Neural cell (in vitro differentiated cells): Measurements from ENCODE around the gene TBL1XR1. TPM values are rescaled to one million over a fixed set of nuclear protein-coding genes. Genes with fewer than 3 reads are reported as not detected.

Experiments
- H2AFZ ChIP-seq: fragments of 200-600, 300-800 bp; sonication (generic), shearing (Covaris generic); 2 replicates; pipeline ENCODE4 v1.6.0; 2014; ENCODE audit warnings: low read depth, mild to moderate bottlenecking, antibody characterized with exemption, low read length, moderate library complexity
- H3F3A ChIP-seq: fragments of 200-600 bp; shearing (Covaris generic); 2 replicates; pipeline ENCODE4 v1.6.1; 2016; ENCODE audit warnings: mild to moderate bottlenecking, moderate library complexity, mixed read lengths, antibody characterized with exemption, low read length; ENCODE audit not compliant: insufficient read depth, poor library complexity, severe bottlenecking
- H3K27ac ChIP-seq: fragments of 200-600, 300-800 bp; sonication (generic), shearing (Covaris generic); 2 replicates; pipeline ENCODE4 v1.5.1; 2014; ENCODE audit warnings: mild to moderate bottlenecking, low read length, moderate library complexity
- H3K27me3 ChIP-seq: fragments of 300-800, 200-600 bp; sonication (generic), shearing (Covaris generic); 2 replicates; pipeline ENCODE4 v1.6.0; 2014; ENCODE audit warnings: mild to moderate bottlenecking, low read depth, low read length, moderate library complexity; ENCODE audit not compliant: insufficient read depth
- H3K36me3 ChIP-seq: fragments of 300-800, 200-600 bp; sonication (generic), shearing (Covaris generic); 2 replicates; pipeline ENCODE4 v1.5.1; 2014; ENCODE audit warnings: mild to moderate bottlenecking, antibody characterized with exemption, low read length, moderate library complexity; ENCODE audit not compliant: insufficient read depth
- H3K4me2 ChIP-seq: fragments of 300-800, 200-600 bp; sonication (generic), shearing (Covaris generic); 2 replicates; pipeline ENCODE4 v1.6.0; 2014; ENCODE audit warnings: mild to moderate bottlenecking, low read length
- H3K4me3 ChIP-seq: fragments of 300-800, 200-600 bp; sonication (generic), shearing (Covaris generic); 2 replicates; pipeline ENCODE4 v1.5.1; 2014; ENCODE audit warnings: mild to moderate bottlenecking, low read length, moderate library complexity
- H3K79me2 ChIP-seq: fragments of 200-600 bp; shearing (Covaris generic); replicated peaks from 2 replicates; pipeline ENCODE4 v1.6.0; 2014; ENCODE audit warnings: mild to moderate bottlenecking, low read length, moderate library complexity; ENCODE audit not compliant: insufficient read depth
- H3K9ac ChIP-seq: fragments of 300-800, 200-600 bp; sonication (generic), shearing (Covaris generic); 2 replicates; pipeline ENCODE4 v1.6.1; 2016; ENCODE audit warnings: mild to moderate bottlenecking, low read length, mixed read lengths
- H3K9me2 ChIP-seq: fragments of 200-600 bp; shearing (Covaris generic); 2 replicates; pipeline ENCODE4 v1.6.1; 2016; ENCODE audit warnings: mild to moderate bottlenecking, low read length, mixed read lengths; ENCODE audit not compliant: insufficient read depth
- H3K9me3 ChIP-seq: fragments of 200-600, 300-800 bp; sonication (generic), shearing (Covaris generic); 2 replicates; pipeline ENCODE4 v1.6.1; 2016; ENCODE audit warnings: mild to moderate bottlenecking, mixed run types, low read length, moderate library complexity, mixed read lengths
- H4K20me1 ChIP-seq: fragments of 200-600 bp; shearing (Covaris generic); 2 replicates; pipeline ENCODE4 v1.6.1; 2016; ENCODE audit warnings: mild to moderate bottlenecking, mixed run types; ENCODE audit not compliant: insufficient read depth
- CTCF ChIP-seq: fragments of 450-650 bp; IDR thresholded peaks from 2 replicates; pipeline ENCODE4 v1.5.1; 2014; ENCODE audit warnings: antibody characterized with exemption, mild to moderate bottlenecking, moderate library complexity; ENCODE audit not compliant: poor library complexity, severe bottlenecking
- EP300 ChIP-seq: fragments of 450-650 bp; conservative IDR thresholded peaks from 2 replicates; pipeline ENCODE4 v1.6.1; 2014; ENCODE audit warnings: antibody characterized with exemption, mild to moderate bottlenecking, moderate library complexity; ENCODE audit not compliant: poor library complexity, severe bottlenecking
- EZH2 ChIP-seq: fragments of 200-600, 300-800 bp; shearing (Covaris generic), sonication (generic); IDR thresholded peaks from 2 replicates; pipeline ENCODE4 v1.6.1; 2014; ENCODE audit warnings: antibody characterized with exemption, low read length, borderline replicate concordance, mild to moderate bottlenecking; ENCODE audit not compliant: insufficient read depth, poor library complexity, severe bottlenecking
- MXI1 ChIP-seq: fragments of 450-650 bp; conservative IDR thresholded peaks from 2 replicates; pipeline ENCODE4 v1.6.1; 2014; ENCODE audit warnings: antibody characterized with exemption, mild to moderate bottlenecking; ENCODE audit not compliant: poor library complexity, severe bottlenecking
- POLR2AphosphoS5 ChIP-seq: IDR thresholded peaks from 2 replicates; pipeline ENCODE4 v1.6.1; 2012
- RAD21 ChIP-seq: fragments of 450-650 bp; conservative IDR thresholded peaks from 2 replicates; pipeline ENCODE4 v1.6.1; 2014; ENCODE audit warnings: antibody characterized with exemption, mild to moderate bottlenecking, moderate library complexity
- SMC3 ChIP-seq: fragments of 450-650 bp; conservative IDR thresholded peaks from 2 replicates; pipeline ENCODE4 v1.6.1; 2014; ENCODE audit warnings: antibody characterized with exemption, mild to moderate bottlenecking, moderate library complexity; ENCODE audit not compliant: poor library complexity
- TAF1 ChIP-seq: IDR thresholded peaks from 2 replicates; pipeline ENCODE4 v1.6.1; 2012; ENCODE audit warnings: low read depth
- polyA plus RNA-seq: library from polyadenylated mRNA; depleted of rRNA; stranded (reverse); fragments of >200 nt; gene quantifications from 2 replicates; pipeline ENCODE4 v1.2.3, GENCODE V29; 2014
- TF ChIP-seq, protein P1 (sequence below): IDR thresholded peaks from 2 replicates; pipeline ENCODE4 v1.6.1; 2012; ENCODE audit warnings: borderline replicate concordance

Gene TBL1XR1
- polyA plus RNA-seq, 1 donor from 2014 or later: 96.3 TPM

DNA sequence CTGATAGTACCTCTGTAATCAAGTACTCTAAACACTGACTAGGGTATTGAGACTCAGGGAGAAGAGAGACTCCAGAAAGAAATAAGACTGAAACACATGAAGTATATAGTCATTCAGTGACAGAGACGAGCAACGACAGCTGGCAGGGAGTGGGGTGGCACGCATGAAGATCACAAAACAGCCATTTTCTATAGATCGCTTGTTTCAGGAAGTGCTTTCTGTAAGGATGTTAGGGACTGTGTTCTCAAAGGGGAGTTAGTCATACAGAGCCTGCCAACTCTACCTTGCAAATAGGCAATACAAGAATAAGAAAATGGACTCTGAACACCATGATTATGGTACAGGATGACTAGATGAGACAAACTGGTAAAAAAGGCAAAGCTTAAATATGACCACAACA, 139.5 kb downstream of the TBL1XR1 start:
- no peak overlapping the region for H3K4me3 ChIP-seq
- no peak for TF ChIP-seq TAF1
- TF ChIP-seq EP300: no peak
- H3K79me2 ChIP-seq: peaks cover 18% of the 10 kb centered on the region
- H3F3A ChIP-seq: no peaks in the 10 kb centered on the region
- no peak overlapping the region for H3K27ac ChIP-seq
- no peak overlapping the region for H3K9ac ChIP-seq
- no peak overlapping the region for H3K4me2 ChIP-seq
- no peaks in the 10 kb centered on the region for H3K36me3 ChIP-seq
- H3K27me3 ChIP-seq: no peaks in the 10 kb centered on the region
- H3K9me2 ChIP-seq: no peaks in the 10 kb centered on the region
- no peaks in the 10 kb centered on the region for H4K20me1 ChIP-seq
- H3K9me3 ChIP-seq: no peaks in the 10 kb centered on the region
- H2AFZ ChIP-seq: no peak overlapping the region

DNA sequence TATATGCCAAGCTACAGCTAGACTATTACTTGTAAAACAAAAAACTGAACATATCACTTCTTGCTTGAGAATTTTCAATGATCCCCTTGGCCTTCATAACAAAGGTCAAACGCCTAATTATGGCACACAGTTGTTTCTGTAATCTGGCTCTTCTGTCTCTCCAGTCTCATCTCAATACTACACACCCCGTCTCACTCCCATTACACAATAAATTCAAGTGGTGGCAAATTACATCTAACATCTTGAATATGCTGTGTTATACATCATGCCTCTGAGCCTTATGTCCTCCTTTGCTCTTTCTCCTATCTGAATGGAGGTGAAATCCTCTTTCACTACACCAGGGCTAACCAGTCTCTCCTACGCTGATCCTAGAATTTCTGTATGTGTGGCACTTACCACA, 140.4 kb downstream of the TBL1XR1 start:
- Histone ChIP-seq H3K27ac (no peak overlapping the region), H3F3A (no peaks in the 10 kb centered on the region), H3K27me3 (no peaks in the 10 kb centered on the region), H3K9ac (no peak overlapping the region), H3K9me3 (no peaks in the 10 kb centered on the region), H3K4me2 (no peak overlapping the region), H3K4me3 (no peak overlapping the region), H3K36me3 (no peaks in the 10 kb centered on the region), H3K79me2 (peaks cover 18% of the 10 kb centered on the region), H3K9me2 (no peaks in the 10 kb centered on the region), H4K20me1 (no peaks in the 10 kb centered on the region), H2AFZ (no peak overlapping the region)
- no peak for TF ChIP-seq EP300
- no peak for TF ChIP-seq MXI1
- TF ChIP-seq, protein P1, sequence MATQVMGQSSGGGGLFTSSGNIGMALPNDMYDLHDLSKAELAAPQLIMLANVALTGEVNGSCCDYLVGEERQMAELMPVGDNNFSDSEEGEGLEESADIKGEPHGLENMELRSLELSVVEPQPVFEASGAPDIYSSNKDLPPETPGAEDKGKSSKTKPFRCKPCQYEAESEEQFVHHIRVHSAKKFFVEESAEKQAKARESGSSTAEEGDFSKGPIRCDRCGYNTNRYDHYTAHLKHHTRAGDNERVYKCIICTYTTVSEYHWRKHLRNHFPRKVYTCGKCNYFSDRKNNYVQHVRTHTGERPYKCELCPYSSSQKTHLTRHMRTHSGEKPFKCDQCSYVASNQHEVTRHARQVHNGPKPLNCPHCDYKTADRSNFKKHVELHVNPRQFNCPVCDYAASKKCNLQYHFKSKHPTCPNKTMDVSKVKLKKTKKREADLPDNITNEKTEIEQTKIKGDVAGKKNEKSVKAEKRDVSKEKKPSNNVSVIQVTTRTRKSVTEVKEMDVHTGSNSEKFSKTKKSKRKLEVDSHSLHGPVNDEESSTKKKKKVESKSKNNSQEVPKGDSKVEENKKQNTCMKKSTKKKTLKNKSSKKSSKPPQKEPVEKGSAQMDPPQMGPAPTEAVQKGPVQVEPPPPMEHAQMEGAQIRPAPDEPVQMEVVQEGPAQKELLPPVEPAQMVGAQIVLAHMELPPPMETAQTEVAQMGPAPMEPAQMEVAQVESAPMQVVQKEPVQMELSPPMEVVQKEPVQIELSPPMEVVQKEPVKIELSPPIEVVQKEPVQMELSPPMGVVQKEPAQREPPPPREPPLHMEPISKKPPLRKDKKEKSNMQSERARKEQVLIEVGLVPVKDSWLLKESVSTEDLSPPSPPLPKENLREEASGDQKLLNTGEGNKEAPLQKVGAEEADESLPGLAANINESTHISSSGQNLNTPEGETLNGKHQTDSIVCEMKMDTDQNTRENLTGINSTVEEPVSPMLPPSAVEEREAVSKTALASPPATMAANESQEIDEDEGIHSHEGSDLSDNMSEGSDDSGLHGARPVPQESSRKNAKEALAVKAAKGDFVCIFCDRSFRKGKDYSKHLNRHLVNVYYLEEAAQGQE: no peak
- no peak for TF ChIP-seq RAD21
- TF ChIP-seq POLR2AphosphoS5: no peak
- TF ChIP-seq SMC3: no peak
- TF ChIP-seq CTCF: no peak
- no peak for TF ChIP-seq TAF1
- no peak for TF ChIP-seq EZH2
